HCT116 (cell line): ENCODE results near the gene PLAGL1. TPM values are rescaled to one million over a fixed set of nuclear protein-coding genes. Genes with fewer than 3 reads are reported as not detected.

ENCODE experiments used
- ATAC-seq: fragments of 200-7000 bp; cut with Tn5 transposase; 2 replicates; pipeline ENCODE4 v1.9.1; 2020; ENCODE audit warnings: mild to moderate bottlenecking, moderate library complexity
- BruUV-seq: library from RNA; stranded (reverse); fragments of 400-500 nt; replicated peaks from 2 replicates; lab custom pipeline; 2021; lab: Mats Ljungman, UMichigan
- CTCF ChIA-PET: fragments of 300-600 bp; sonication (Branson Sonifier 250); formaldehyde crosslinking; loops from one replicate; lab custom pipeline; 2021; ENCODE audit warnings: antibody characterized with exemption; lab: Charles Lee
- POLR2A ChIA-PET: fragments of 300-600, 350-600 bp; sonication (Branson Sonifier 250); formaldehyde crosslinking; loops from one replicate; lab custom pipeline; 2021; ENCODE audit warnings: antibody characterized with exemption; lab: Charles Lee
- RAD21 ChIA-PET, 2 experiments: fragments of 300-600 bp; sonication (Branson Sonifier 250); formaldehyde crosslinking; loops; one replicate each; lab custom pipeline; 2023; ENCODE audit warnings: low total read pairs in 2 of 2; ENCODE audit not compliant: uncharacterized antibody in 2 of 2, unreplicated experiment in 2 of 2, low non-redundant PET in 1 of 2; lab: Charles Lee
- DNase-seq: peaks from one replicate; pipeline ENCODE4 v3.0.0-alpha.2; 2010; ENCODE audit warnings: low read depth, low spot score
- H2AFZ ChIP-seq: fragments of 200-600 bp; shearing (Covaris generic), sonication (generic); 2 replicates; pipeline ENCODE4 v1.6.1; 2017; ENCODE audit warnings: low read depth, mixed run types, mixed read lengths, antibody characterized with exemption, low read length; ENCODE audit not compliant: poor library complexity, severe bottlenecking
- H3K27ac ChIP-seq: 2 replicates; pipeline ENCODE4 v1.5.1; 2012; ENCODE audit warnings: low read depth, low read length
- H3K27me3 ChIP-seq: fragments of 200-600 bp; sonication (generic); 2 replicates; pipeline ENCODE4 v1.6.1; 2016; ENCODE audit warnings: mixed run types, low read length, mixed read lengths; ENCODE audit not compliant: insufficient read depth
- H3K36me3 ChIP-seq, 2 experiments: fragments of 200-500 bp in 1 of 2; fragments of 200-600 bp in 1 of 2; sonication (Bioruptor generic) in 1 of 2; sonication (generic) in 1 of 2; 2 replicates each; pipeline versions ENCODE4 v1.5.1 to v1.6.1; 2014 to 2016; ENCODE audit warnings: low read length in 2 of 2, inconsistent platforms in 1 of 2, mixed read lengths in 1 of 2, mixed run types in 1 of 2; ENCODE audit not compliant: insufficient read depth in 2 of 2, control insufficient read depth in 1 of 2
- H3K4me1 ChIP-seq, 2 experiments: fragments of 200-600 bp in 1 of 2; sonication (generic) in 1 of 2; 2 replicates each; pipeline versions ENCODE4 v1.5.1 to v1.6.1; 2012 to 2017; ENCODE audit warnings: low read length in 2 of 2, inconsistent platforms in 1 of 2, mild to moderate bottlenecking in 1 of 2, mixed read lengths in 1 of 2, mixed run types in 1 of 2, moderate library complexity in 1 of 2; ENCODE audit not compliant: insufficient read depth in 2 of 2, control insufficient read depth in 1 of 2
- H3K4me2 ChIP-seq: fragments of 200-600 bp; sonication (generic); 2 replicates; pipeline ENCODE4 v1.6.1; 2017; ENCODE audit warnings: mixed run types, low read length, mixed read lengths
- H3K4me3 ChIP-seq, 2 experiments: fragments of 200-600 bp in 1 of 2; sonication (generic) in 1 of 2; replicated peaks in 1 of 2; 2 replicates each; pipeline ENCODE4 v1.5.1; 2011 to 2016; ENCODE audit warnings: low read length in 2 of 2, control low read depth in 1 of 2, low read depth in 1 of 2, mild to moderate bottlenecking in 1 of 2, mixed read lengths in 1 of 2, mixed run types in 1 of 2
- H3K79me2 ChIP-seq: fragments of 200-600 bp; sonication (generic); 2 replicates; pipeline ENCODE4 v1.6.1; 2017; ENCODE audit warnings: mild to moderate bottlenecking, mixed run types, low read length, moderate library complexity, mixed read lengths; ENCODE audit not compliant: insufficient read depth
- H3K9ac ChIP-seq: fragments of 200-600 bp; sonication (generic); 2 replicates; pipeline ENCODE4 v1.6.1; 2016; ENCODE audit warnings: low read length, mixed read lengths
- H3K9me2 ChIP-seq: fragments of 200-600 bp; sonication (generic), shearing (Covaris generic); 2 replicates; pipeline ENCODE4 v1.6.1; 2017; ENCODE audit warnings: mixed run types, mild to moderate bottlenecking, moderate library complexity; ENCODE audit not compliant: insufficient read depth
- H3K9me3 ChIP-seq, 2 experiments: fragments of 200-500 bp in 1 of 2; fragments of 200-600 bp in 1 of 2; sonication (Bioruptor generic) in 1 of 2; sonication (generic) in 1 of 2; 2 replicates each; pipeline ENCODE4 v1.6.1; 2014 to 2017; ENCODE audit warnings: low read length in 2 of 2, mixed read lengths in 2 of 2, inconsistent platforms in 1 of 2, low read depth in 1 of 2, mild to moderate bottlenecking in 1 of 2, mixed run types in 1 of 2, moderate library complexity in 1 of 2; ENCODE audit not compliant: control insufficient read depth in 1 of 2, insufficient read depth in 1 of 2
- H4K20me1 ChIP-seq: fragments of 200-600 bp; sonication (generic), shearing (Covaris generic); 2 replicates; pipeline ENCODE4 v1.6.1; 2017; ENCODE audit warnings: mixed run types, mild to moderate bottlenecking, moderate library complexity; ENCODE audit not compliant: insufficient read depth
- EZH2 ChIP-seq: fragments of 200-600 bp; sonication (generic); IDR thresholded peaks from 2 replicates; pipeline ENCODE4 v1.6.1; 2017; ENCODE audit warnings: antibody characterized with exemption, mixed run types
- POLR2A ChIP-seq: IDR thresholded peaks from 2 replicates; pipeline ENCODE4 v1.7.0; 2011; ENCODE audit warnings: borderline replicate concordance; ENCODE audit not compliant: insufficient read depth, insufficient read length; ENCODE audit errors: extremely low read depth
- SRF ChIP-seq: IDR thresholded peaks from 2 replicates; pipeline ENCODE4 v1.6.1; 2012; ENCODE audit warnings: low read depth
- TCF7L2 ChIP-seq: IDR thresholded peaks from 2 replicates; pipeline ENCODE4 v1.7.0; 2011; ENCODE audit warnings: borderline replicate concordance, inconsistent platforms; ENCODE audit not compliant: insufficient read depth, insufficient read length; ENCODE audit errors: extremely low read depth
- YY1 ChIP-seq: IDR thresholded peaks from 2 replicates; pipeline ENCODE4 v1.6.1; 2011; ENCODE audit warnings: low read length, low read depth, moderate library complexity, mild to moderate bottlenecking; ENCODE audit not compliant: insufficient replicate concordance; ENCODE audit errors: extremely low read depth
- ZFX ChIP-seq: fragments of 450-650 bp; IDR thresholded peaks from 2 replicates; pipeline ENCODE4 v1.6.1; 2017
- intact Hi-C: fragments of 100-400 bp; cut with micrococcal nuclease; formaldehyde crosslinking; loops from 2 replicates; pipeline ENCODE4 v1.10.0; 2022
- total RNA-seq: library from RNA; stranded (reverse); gene quantifications from one replicate; pipeline ENCODE4 v1.2.1, GENCODE V29; 2021; ENCODE audit not compliant: unreplicated experiment
- TF ChIP-seq, protein P1 (sequence below): IDR thresholded peaks from 2 replicates; pipeline ENCODE4 v1.6.1; 2011; ENCODE audit warnings: mild to moderate bottlenecking, low read length, moderate library complexity; ENCODE audit not compliant: insufficient replicate concordance; ENCODE audit errors: extremely low read depth
- TF ChIP-seq, protein P2 (sequence below): IDR thresholded peaks from 2 replicates; pipeline ENCODE4 v1.6.1; 2012
- TF ChIP-seq, protein P3 (sequence below), 3 experiments: fragments of 200-600 bp in 1 of 3; sonication (generic) in 1 of 3; IDR thresholded peaks in 2 of 3; conservative IDR thresholded peaks in 1 of 3; 2 replicates each; pipeline ENCODE4 v1.5.1; 2012 to 2017; ENCODE audit warnings: low read depth in 2 of 3, low read length in 2 of 3, antibody characterized with exemption in 1 of 3, borderline replicate concordance in 1 of 3, control low read depth in 1 of 3, mild to moderate bottlenecking in 1 of 3, mixed read lengths in 1 of 3, mixed run types in 1 of 3, moderate library complexity in 1 of 3; ENCODE audit not compliant: insufficient read depth in 1 of 3

Gene PLAGL1
- total RNA-seq, 1 experiment from 2014 or later, result 35.6 TPM

DNA sequence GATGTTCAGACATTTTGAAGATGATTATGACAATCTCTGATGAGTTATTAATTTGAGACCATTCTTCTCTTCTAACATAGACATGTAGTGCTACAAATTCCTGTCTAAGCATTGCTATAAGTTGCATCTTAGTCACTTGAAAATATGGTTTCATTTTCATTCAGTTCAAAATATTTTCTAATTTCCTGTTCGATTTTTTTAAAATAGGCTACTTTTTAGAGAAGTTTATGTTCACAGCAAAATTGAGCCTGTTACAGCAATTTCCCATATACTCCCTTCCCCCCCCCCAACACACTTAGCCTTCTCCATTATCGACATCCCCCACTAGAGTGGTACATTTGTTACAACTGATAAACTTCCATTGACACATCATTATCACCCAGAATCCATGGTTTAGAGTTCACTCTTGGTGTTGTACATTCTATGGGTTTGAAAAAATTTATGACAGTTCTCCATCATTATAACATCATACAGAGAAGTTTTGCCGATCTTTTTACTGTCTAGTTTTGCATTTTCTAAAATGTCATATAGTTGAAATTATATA is 31.2 kb downstream of the PLAGL1 start:
- no peak overlapping the region for H3K27ac ChIP-seq
- no peaks in the 10 kb centered on the region for H3K9me3 ChIP-seq
- TF ChIP-seq, protein P1, sequence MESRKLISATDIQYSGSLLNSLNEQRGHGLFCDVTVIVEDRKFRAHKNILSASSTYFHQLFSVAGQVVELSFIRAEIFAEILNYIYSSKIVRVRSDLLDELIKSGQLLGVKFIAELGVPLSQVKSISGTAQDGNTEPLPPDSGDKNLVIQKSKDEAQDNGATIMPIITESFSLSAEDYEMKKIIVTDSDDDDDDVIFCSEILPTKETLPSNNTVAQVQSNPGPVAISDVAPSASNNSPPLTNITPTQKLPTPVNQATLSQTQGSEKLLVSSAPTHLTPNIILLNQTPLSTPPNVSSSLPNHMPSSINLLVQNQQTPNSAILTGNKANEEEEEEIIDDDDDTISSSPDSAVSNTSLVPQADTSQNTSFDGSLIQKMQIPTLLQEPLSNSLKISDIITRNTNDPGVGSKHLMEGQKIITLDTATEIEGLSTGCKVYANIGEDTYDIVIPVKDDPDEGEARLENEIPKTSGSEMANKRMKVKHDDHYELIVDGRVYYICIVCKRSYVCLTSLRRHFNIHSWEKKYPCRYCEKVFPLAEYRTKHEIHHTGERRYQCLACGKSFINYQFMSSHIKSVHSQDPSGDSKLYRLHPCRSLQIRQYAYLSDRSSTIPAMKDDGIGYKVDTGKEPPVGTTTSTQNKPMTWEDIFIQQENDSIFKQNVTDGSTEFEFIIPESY, result no peak
- TF ChIP-seq POLR2A (no peak), TCF7L2 (no peak), SRF (no peak), ZFX (no peak)
- no peaks in the 10 kb centered on the region for H3K27me3 ChIP-seq
- H3K36me3 ChIP-seq, result no peaks in the 10 kb centered on the region
- no peak overlapping the region for H3K4me3 ChIP-seq
- BruUV-seq, result no TSS peak
- H3K4me2 ChIP-seq, result no peak overlapping the region
- no peaks in the 10 kb centered on the region for H4K20me1 ChIP-seq
- H3K79me2 ChIP-seq, result no peaks in the 10 kb centered on the region
- no peak overlapping the region for H2AFZ ChIP-seq
- DNase-seq, result no peak
- intact Hi-C loops, result no loop called here
- ATAC-seq, result no peak
- no peaks in the 10 kb centered on the region for H3K4me1 ChIP-seq
- CTCF ChIA-PET, result interaction anchor here (0.8 kb wide), 1 partner anchor 37 kb away, joined by 4 read pairs; no protein-coding TSS in a partner anchor
- no peak overlapping the region for H3K9ac ChIP-seq
- POLR2A ChIA-PET, result no interaction called here
- RAD21 ChIA-PET, result no interaction called here
- H3K9me2 ChIP-seq, result no peaks in the 10 kb centered on the region

DNA sequence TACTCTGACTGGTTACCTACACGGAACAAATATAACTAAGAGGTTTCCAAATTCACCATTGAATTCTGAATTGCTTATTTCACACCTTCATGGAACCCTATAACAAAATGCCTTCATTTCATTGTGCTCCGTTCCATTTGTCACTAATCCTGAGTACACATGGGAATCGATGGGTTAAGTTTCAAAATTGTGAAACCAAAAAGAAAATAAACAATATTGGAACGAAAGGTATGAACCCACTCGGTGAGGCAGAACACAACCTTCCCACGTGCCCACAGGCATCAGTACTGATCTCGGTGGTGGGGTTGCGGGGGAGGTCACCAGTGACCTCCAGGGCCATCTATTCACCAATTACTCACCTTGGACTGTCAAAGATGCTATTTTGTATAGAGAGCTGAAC is 34.0 kb downstream of the PLAGL1 start:
- H3K4me1 ChIP-seq, result no peaks in the 10 kb centered on the region
- no peaks in the 10 kb centered on the region for H3K36me3 ChIP-seq
- no peaks in the 10 kb centered on the region for H3K27me3 ChIP-seq
- TF ChIP-seq ZFX, result no peak
- TF ChIP-seq, protein P2, sequence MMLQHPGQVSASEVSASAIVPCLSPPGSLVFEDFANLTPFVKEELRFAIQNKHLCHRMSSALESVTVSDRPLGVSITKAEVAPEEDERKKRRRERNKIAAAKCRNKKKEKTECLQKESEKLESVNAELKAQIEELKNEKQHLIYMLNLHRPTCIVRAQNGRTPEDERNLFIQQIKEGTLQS, result no peak
- no peak for TF ChIP-seq EZH2
- TF ChIP-seq, protein P3, sequence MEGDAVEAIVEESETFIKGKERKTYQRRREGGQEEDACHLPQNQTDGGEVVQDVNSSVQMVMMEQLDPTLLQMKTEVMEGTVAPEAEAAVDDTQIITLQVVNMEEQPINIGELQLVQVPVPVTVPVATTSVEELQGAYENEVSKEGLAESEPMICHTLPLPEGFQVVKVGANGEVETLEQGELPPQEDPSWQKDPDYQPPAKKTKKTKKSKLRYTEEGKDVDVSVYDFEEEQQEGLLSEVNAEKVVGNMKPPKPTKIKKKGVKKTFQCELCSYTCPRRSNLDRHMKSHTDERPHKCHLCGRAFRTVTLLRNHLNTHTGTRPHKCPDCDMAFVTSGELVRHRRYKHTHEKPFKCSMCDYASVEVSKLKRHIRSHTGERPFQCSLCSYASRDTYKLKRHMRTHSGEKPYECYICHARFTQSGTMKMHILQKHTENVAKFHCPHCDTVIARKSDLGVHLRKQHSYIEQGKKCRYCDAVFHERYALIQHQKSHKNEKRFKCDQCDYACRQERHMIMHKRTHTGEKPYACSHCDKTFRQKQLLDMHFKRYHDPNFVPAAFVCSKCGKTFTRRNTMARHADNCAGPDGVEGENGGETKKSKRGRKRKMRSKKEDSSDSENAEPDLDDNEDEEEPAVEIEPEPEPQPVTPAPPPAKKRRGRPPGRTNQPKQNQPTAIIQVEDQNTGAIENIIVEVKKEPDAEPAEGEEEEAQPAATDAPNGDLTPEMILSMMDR (IDR thresholded peaks at IDR 0.05 in 2 of 3, conservative IDR thresholded peaks at IDR 0.05 in 1 of 3; ENCODE audit: borderline replicate concordance in 1 of 3, insufficient read depth in 1 of 3, low read depth in 2 of 3, low read length in 2 of 3), result no peak
- no peak for TF ChIP-seq YY1
- TF ChIP-seq, all 23 proteins: peak for 0
- no peak for DNase-seq
- no peak overlapping the region for H3K4me3 ChIP-seq
- intact Hi-C loops, result no loop called here
- no peaks in the 10 kb centered on the region for H3K9me3 ChIP-seq
- H3K27ac ChIP-seq, result no peak overlapping the region
- H2AFZ ChIP-seq, result no peak overlapping the region
- no peak overlapping the region for H3K9ac ChIP-seq
- H3K4me2 ChIP-seq, result no peak overlapping the region
- no TSS peak for BruUV-seq
- RAD21 ChIA-PET, result no interaction called here
- POLR2A ChIA-PET, result no interaction called here
- no peak for ATAC-seq
- CTCF ChIA-PET, result no interaction called here
- H3K9me2 ChIP-seq, result no peaks in the 10 kb centered on the region
- no peaks in the 10 kb centered on the region for H4K20me1 ChIP-seq
- H3K79me2 ChIP-seq, result no peaks in the 10 kb centered on the region
